Left lung (tissue), 10 donors: Measurements from ENCODE around the gene CDC37L1. TPM values are rescaled to one million over a fixed set of nuclear protein-coding genes. Genes with fewer than 3 reads are reported as not detected.
"Not testable (repeated sequence)": the region's sequence is repeated elsewhere in the genome, so short reads cannot be mapped to it uniquely, and the experiment has no call there.

Experiments used
- ATAC-seq: fragments of 200-7000 bp; cut with Tn5 transposase; one replicate; pipeline ENCODE4 v1.9.1; 2020; ENCODE audit warnings: moderate library complexity
- DNase-seq, 4 donors: peaks; one replicate each; pipeline ENCODE4 v3.0.0-alpha.2; 2013 to 2020
- H3K27ac ChIP-seq, 2 donors: fragments of 200-600 bp; sonication (generic) in 1 of 2; one replicate each; pipeline versions ENCODE4 v1.5.0 to v1.8.0; 2020 to 2021
- H3K27me3 ChIP-seq, 2 donors: fragments of 200-600 bp; sonication (generic) in 1 of 2; one replicate each; pipeline versions ENCODE4 v1.5.0 to v1.8.0; 2020 to 2021
- H3K36me3 ChIP-seq, 2 donors: fragments of 200-600 bp; sonication (generic) in 1 of 2; one replicate each; pipeline versions ENCODE4 v1.5.0 to v1.8.0; 2020 to 2021
- H3K4me1 ChIP-seq, 2 donors: fragments of 200-600 bp; one replicate each; pipeline ENCODE4 v1.8.0; 2021
- H3K4me3 ChIP-seq, 2 donors: fragments of 200-600 bp; sonication (generic) in 1 of 2; one replicate each; pipeline versions ENCODE4 v1.5.0 to v1.8.0; 2020 to 2021; ENCODE audit warnings: mild to moderate bottlenecking in 1 of 2
- H3K9me3 ChIP-seq, 2 donors: fragments of 200-600 bp; sonication (generic) in 1 of 2; one replicate each; pipeline versions ENCODE4 v1.5.0 to v1.8.0; 2020 to 2021
- CTCF ChIP-seq, 2 donors: fragments of 200-600 bp; sonication (generic) in 1 of 2; IDR thresholded peaks; one replicate each; pipeline versions ENCODE4 v1.5.0 to v1.8.0; 2021; ENCODE audit warnings: antibody characterized with exemption in 2 of 2
- intact Hi-C, 2 donors: fragments of 100-400 bp; cut with DNase I; formaldehyde crosslinking; loops; one replicate each; pipeline versions ENCODE4 v1.11.2 to v1.14.2; 2022
- polyA plus RNA-seq, 6 donors: library from polyadenylated mRNA; unstranded; fragments of 120-200 nt; gene quantifications; one replicate each; pipeline ENCODE4 v1.2.1, GENCODE V29; 2013; ENCODE audit not compliant: insufficient read length in 6 of 6
- total RNA-seq, 2 donors: library from RNA; stranded (reverse); fragmentation: NEBNext Ultra II Directional; extraction: Animal tissue kit (Norgen Biotek cat#: 25700); gene quantifications; one replicate each; pipeline ENCODE4 v1.2.1, GENCODE V29; 2021
- donor health status: DM: no; HTN: yes; CAD: no.
- donor health status: DM: no; HTN: no; CAD: no.

Gene CDC37L1
- total and polyA plus RNA-seq, 8 donors, result 13.9 to 19.2 (median 15.8) TPM

- Histone ChIP-seq H3K4me3 (no peak overlapping the region), H3K27ac (no peak overlapping the region), H3K36me3 (peaks cover 0 to 4% of the 10 kb centered on the region in 2 donors), H3K9me3 (no peaks in the 10 kb centered on the region), H3K27me3 (no peaks in the 10 kb centered on the region), H3K4me1 (peaks cover under 1 to 16% of the 10 kb centered on the region in 2 donors)
- intact Hi-C loops, result no loop called here
- no peak for TF ChIP-seq CTCF (IDR thresholded peaks at IDR 0.05)
- no peak for ATAC-seq
- DNase-seq, result no peak
Measured at GRCh38 chr9:4656621-4657020, 22.7 kb upstream of the CDC37L1 start.

- Histone ChIP-seq H3K4me1 (peaks cover 3 to 22% of the 10 kb centered on the region in 2 donors), H3K4me3 (no peak overlapping the region), H3K27ac (peak overlapping the region; percentile 21 to 27), H3K36me3 (peaks cover 0 to 4% of the 10 kb centered on the region in 2 donors), H3K9me3 (no peaks in the 10 kb centered on the region), H3K27me3 (no peaks in the 10 kb centered on the region)
- DNase-seq (no peak), ATAC-seq (peak; percentile 53)
- intact Hi-C loops, result no loop called here
- TF ChIP-seq CTCF (IDR thresholded peaks at IDR 0.05), result no peak
Measured at GRCh38 chr9:4657426-4658159, 21.8 kb upstream of the CDC37L1 start.

- intact Hi-C loops, H3K27ac ChIP-seq, DNase-seq, ATAC-seq, H3K4me3 ChIP-seq, H3K27me3 ChIP-seq, H3K9me3 ChIP-seq, H3K36me3 ChIP-seq: not testable (repeated sequence)
- H3K4me1 ChIP-seq, result peaks cover 13 to 53% of the 10 kb centered on the region in 2 donors
Measured at GRCh38 chr9:4660665-4661064, 18.7 kb upstream of the CDC37L1 start.

- Histone ChIP-seq H3K9me3 (no peaks in the 10 kb centered on the region), H3K27me3 (no peaks in the 10 kb centered on the region), H3K27ac (no peak overlapping the region), H3K36me3 (no peaks in the 10 kb centered on the region), H3K4me3 (no peak overlapping the region), H3K4me1 (peaks cover 13 to 58% of the 10 kb centered on the region in 2 donors)
- no peak for DNase-seq
- intact Hi-C loops, result no loop called here
- ATAC-seq, result no peak
- no peak for TF ChIP-seq CTCF (IDR thresholded peaks at IDR 0.05)
Measured at GRCh38 chr9:4661165-4661564, 18.2 kb upstream of the CDC37L1 start.

DNA sequence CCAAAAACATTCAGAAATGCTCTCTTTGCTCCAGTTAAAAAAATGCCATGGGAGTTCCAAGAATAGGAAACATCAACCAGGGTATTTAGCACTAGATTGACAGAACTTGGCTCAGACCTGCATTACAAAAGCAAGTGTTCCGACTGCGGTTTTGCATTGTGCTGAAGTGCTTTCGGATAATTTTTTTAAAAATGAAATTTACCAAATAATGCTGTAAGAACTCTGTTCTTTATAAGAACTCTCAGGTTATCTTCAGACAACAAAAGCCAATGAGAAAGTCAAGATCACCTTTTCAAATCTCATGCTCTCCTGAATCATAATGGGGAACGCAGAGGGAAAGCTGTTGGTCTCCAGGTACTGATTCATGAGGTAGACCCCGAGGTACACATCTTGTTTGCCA lies 17.8 kb upstream of the CDC37L1 start:
- DNase-seq (no peak), ATAC-seq (no peak)
- H3K9me3 ChIP-seq, result no peaks in the 10 kb centered on the region
- H3K4me3 ChIP-seq, result peak overlapping the region; percentile 78 to 79
- TF ChIP-seq CTCF (IDR thresholded peaks at IDR 0.05), result no peak
- no peaks in the 10 kb centered on the region for H3K36me3 ChIP-seq
- H3K27ac ChIP-seq, result peak overlapping the region; percentile 84 to 87
- intact Hi-C loops, result no loop called here
- peaks cover 13 to 62% of the 10 kb centered on the region in 2 donors for H3K4me1 ChIP-seq
- H3K27me3 ChIP-seq, result no peaks in the 10 kb centered on the region
